SK-N-SH treated with all-trans-retinoic acid at 6 μM for 48 hours (cell line): ENCODE data around the gene CRKL.

Source experiments
- ATAC-seq: fragments of 200-7000 bp; cut with Tn5 transposase; 3 replicates; pipeline ENCODE4 v1.9.1; 2020; ENCODE audit warnings: mild to moderate bottlenecking, moderate library complexity
- ARNTL ChIP-seq: fragments of 450-650 bp; formaldehyde crosslinking; IDR thresholded peaks from 2 replicates; pipeline ENCODE4 v1.5.0; 2020; ENCODE audit warnings: low read depth, mild to moderate bottlenecking, moderate library complexity, borderline replicate concordance
- CSDC2 ChIP-seq: fragments of 250-450 bp; sonication (Bioruptor Pico); IDR thresholded peaks from 2 replicates; pipeline ENCODE4 v1.5.0; 2020; ENCODE audit warnings: mild to moderate bottlenecking, moderate library complexity
- CSRNP3 ChIP-seq: fragments of 250-450 bp; sonication (Bioruptor Pico); IDR thresholded peaks from 2 replicates; pipeline ENCODE4 v1.5.1; 2021; ENCODE audit warnings: mild to moderate bottlenecking, moderate library complexity
- ESRRG ChIP-seq: fragments of 250-450 bp; sonication (Bioruptor Pico); IDR thresholded peaks from 2 replicates; pipeline ENCODE4 v1.6.1; 2021; ENCODE audit warnings: mild to moderate bottlenecking
- GLIS3 ChIP-seq: fragments of 250-450 bp; sonication (Bioruptor Pico); IDR thresholded peaks from 2 replicates; pipeline ENCODE4 v1.5.0; 2020; ENCODE audit warnings: mild to moderate bottlenecking, moderate library complexity
- OSR1 ChIP-seq: fragments of 250-450 bp; sonication (Bioruptor Pico); IDR thresholded peaks from 2 replicates; pipeline ENCODE4 v1.8.0; 2022; ENCODE audit warnings: moderate library complexity, mild to moderate bottlenecking, inconsistent platforms
- PATZ1 ChIP-seq: fragments of 250-450 bp; sonication (Bioruptor Pico); IDR thresholded peaks from 2 replicates; pipeline ENCODE4 v1.8.0; 2020; ENCODE audit warnings: mild to moderate bottlenecking, moderate library complexity, borderline replicate concordance
- POU6F1 ChIP-seq: fragments of 250-450 bp; sonication (Bioruptor Pico); IDR thresholded peaks from 2 replicates; pipeline ENCODE4 v1.8.0; 2021; ENCODE audit warnings: low read depth, mild to moderate bottlenecking, moderate library complexity, borderline replicate concordance
- PPARA ChIP-seq: fragments of 250-450 bp; sonication (Bioruptor Pico); IDR thresholded peaks from 2 replicates; pipeline ENCODE4 v1.5.0; 2020; ENCODE audit warnings: mild to moderate bottlenecking, borderline replicate concordance
- RARB ChIP-seq: fragments of 250-450 bp; sonication (Bioruptor Pico); IDR thresholded peaks from 2 replicates; pipeline ENCODE4 v1.8.0; 2021; ENCODE audit warnings: mild to moderate bottlenecking, moderate library complexity
- SNAI2 ChIP-seq: fragments of 250-450 bp; sonication (Bioruptor Pico); IDR thresholded peaks from 2 replicates; pipeline ENCODE4 v1.5.0; 2020; ENCODE audit warnings: mild to moderate bottlenecking, moderate library complexity
- TCF4 ChIP-seq: fragments of 250-450 bp; sonication (Bioruptor Pico); IDR thresholded peaks from 2 replicates; pipeline ENCODE4 v1.8.0; 2021; ENCODE audit warnings: mild to moderate bottlenecking, moderate library complexity, borderline replicate concordance
- TOX ChIP-seq: fragments of 250-450 bp; sonication (Bioruptor Pico); IDR thresholded peaks from 2 replicates; pipeline ENCODE4 v1.8.0; 2021; ENCODE audit warnings: mild to moderate bottlenecking, moderate library complexity, borderline replicate concordance
- ZC3H10 ChIP-seq: fragments of 250-450 bp; sonication (Bioruptor Pico); IDR thresholded peaks from 2 replicates; pipeline ENCODE4 v1.5.1; 2021; ENCODE audit warnings: mild to moderate bottlenecking, moderate library complexity
- ZFP3 ChIP-seq: fragments of 250-450 bp; sonication (Bioruptor Pico); IDR thresholded peaks from 2 replicates; pipeline ENCODE4 v1.5.0; 2020; ENCODE audit warnings: mild to moderate bottlenecking, moderate library complexity
- ZFP30 ChIP-seq: fragments of 450-650 bp; formaldehyde crosslinking; IDR thresholded peaks from 2 replicates; pipeline ENCODE4 v1.5.0; 2022; ENCODE audit warnings: mild to moderate bottlenecking, moderate library complexity
- ZNF565 ChIP-seq: fragments of 450-650 bp; formaldehyde crosslinking; conservative IDR thresholded peaks from 2 replicates; pipeline ENCODE4 v1.5.0; 2020; ENCODE audit warnings: low read depth, mild to moderate bottlenecking, moderate library complexity
- ZNF70 ChIP-seq: fragments of 450-650 bp; formaldehyde crosslinking; IDR thresholded peaks from 2 replicates; pipeline ENCODE4 v1.5.0; 2020; ENCODE audit warnings: mild to moderate bottlenecking, moderate library complexity
- TF ChIP-seq, protein P1 (sequence below): fragments of 250-450 bp; sonication (Bioruptor Pico); IDR thresholded peaks from 2 replicates; pipeline ENCODE4 v1.5.1; 2020; ENCODE audit warnings: low read depth, mild to moderate bottlenecking, moderate library complexity
- TF ChIP-seq, protein P2 (sequence below): fragments of 250-450 bp; sonication (Bioruptor Pico); IDR thresholded peaks from 2 replicates; pipeline ENCODE4 v1.5.0; 2020; ENCODE audit warnings: mild to moderate bottlenecking, moderate library complexity

CRKL gene

GRCh38 chr22:20995329-20996030, 78.3 kb downstream of the CRKL start:
- no peak for ATAC-seq

GRCh38 chr22:20996031-20996410, 78.8 kb downstream of the CRKL start:
- TF ChIP-seq ZC3H10 (CRISPR knock-in tag) (no peak), ZFP3 (no peak), ZFP30 (no peak), ESRRG (CRISPR knock-in tag) (no peak), ZNF565 (no peak), RARB (CRISPR knock-in tag) (no peak), OSR1 (CRISPR knock-in tag) (no peak), ZNF70 (no peak), TCF4 (CRISPR knock-in tag) (no peak), SNAI2 (CRISPR knock-in tag) (no peak), PPARA (CRISPR knock-in tag) (no peak), TOX (CRISPR knock-in tag) (no peak)
- TF ChIP-seq, protein P1, sequence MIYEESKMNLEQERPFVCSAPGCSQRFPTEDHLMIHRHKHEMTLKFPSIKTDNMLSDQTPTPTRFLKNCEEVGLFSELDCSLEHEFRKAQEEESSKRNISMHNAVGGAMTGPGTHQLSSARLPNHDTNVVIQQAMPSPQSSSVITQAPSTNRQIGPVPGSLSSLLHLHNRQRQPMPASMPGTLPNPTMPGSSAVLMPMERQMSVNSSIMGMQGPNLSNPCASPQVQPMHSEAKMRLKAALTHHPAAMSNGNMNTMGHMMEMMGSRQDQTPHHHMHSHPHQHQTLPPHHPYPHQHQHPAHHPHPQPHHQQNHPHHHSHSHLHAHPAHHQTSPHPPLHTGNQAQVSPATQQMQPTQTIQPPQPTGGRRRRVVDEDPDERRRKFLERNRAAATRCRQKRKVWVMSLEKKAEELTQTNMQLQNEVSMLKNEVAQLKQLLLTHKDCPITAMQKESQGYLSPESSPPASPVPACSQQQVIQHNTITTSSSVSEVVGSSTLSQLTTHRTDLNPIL = no peak

More at GRCh38 chr22:20995329-20996030, 78.3 kb downstream of the CRKL start:
- TF ChIP-seq ZFP30 = no peak

GRCh38 chr22:20996598-20997535, 79.7 kb downstream of the CRKL start:
- no peak for ATAC-seq
- TF ChIP-seq ESRRG (CRISPR knock-in tag) (no peak), POU6F1 (CRISPR knock-in tag) (no peak), CSDC2 (no peak), PATZ1 (CRISPR knock-in tag) (no peak), ZNF565 (no peak)
- TF ChIP-seq, protein P2, sequence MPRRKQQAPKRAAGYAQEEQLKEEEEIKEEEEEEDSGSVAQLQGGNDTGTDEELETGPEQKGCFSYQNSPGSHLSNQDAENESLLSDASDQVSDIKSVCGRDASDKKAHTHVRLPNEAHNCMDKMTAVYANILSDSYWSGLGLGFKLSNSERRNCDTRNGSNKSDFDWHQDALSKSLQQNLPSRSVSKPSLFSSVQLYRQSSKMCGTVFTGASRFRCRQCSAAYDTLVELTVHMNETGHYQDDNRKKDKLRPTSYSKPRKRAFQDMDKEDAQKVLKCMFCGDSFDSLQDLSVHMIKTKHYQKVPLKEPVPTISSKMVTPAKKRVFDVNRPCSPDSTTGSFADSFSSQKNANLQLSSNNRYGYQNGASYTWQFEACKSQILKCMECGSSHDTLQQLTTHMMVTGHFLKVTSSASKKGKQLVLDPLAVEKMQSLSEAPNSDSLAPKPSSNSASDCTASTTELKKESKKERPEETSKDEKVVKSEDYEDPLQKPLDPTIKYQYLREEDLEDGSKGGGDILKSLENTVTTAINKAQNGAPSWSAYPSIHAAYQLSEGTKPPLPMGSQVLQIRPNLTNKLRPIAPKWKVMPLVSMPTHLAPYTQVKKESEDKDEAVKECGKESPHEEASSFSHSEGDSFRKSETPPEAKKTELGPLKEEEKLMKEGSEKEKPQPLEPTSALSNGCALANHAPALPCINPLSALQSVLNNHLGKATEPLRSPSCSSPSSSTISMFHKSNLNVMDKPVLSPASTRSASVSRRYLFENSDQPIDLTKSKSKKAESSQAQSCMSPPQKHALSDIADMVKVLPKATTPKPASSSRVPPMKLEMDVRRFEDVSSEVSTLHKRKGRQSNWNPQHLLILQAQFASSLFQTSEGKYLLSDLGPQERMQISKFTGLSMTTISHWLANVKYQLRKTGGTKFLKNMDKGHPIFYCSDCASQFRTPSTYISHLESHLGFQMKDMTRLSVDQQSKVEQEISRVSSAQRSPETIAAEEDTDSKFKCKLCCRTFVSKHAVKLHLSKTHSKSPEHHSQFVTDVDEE = no peak

More at GRCh38 chr22:20996031-20996410, 78.8 kb downstream of the CRKL start:
- ATAC-seq = no peak

GRCh38 chr22:20997536-20998257, 80.5 kb downstream of the CRKL start:
- no peak for ATAC-seq
- TF ChIP-seq OSR1 (CRISPR knock-in tag) (no peak), CSRNP3 (CRISPR knock-in tag) (no peak), ESRRG (CRISPR knock-in tag) (no peak), RARB (CRISPR knock-in tag) (no peak), ZFP3 (no peak), TOX (CRISPR knock-in tag) (no peak), GLIS3 (CRISPR knock-in tag) (no peak), ARNTL (CRISPR knock-in tag) (no peak), TCF4 (CRISPR knock-in tag) (no peak), ZNF70 (no peak), POU6F1 (CRISPR knock-in tag) (no peak)
- TF ChIP-seq, protein P1 = no peak
